HG02852 (cell line): ENCODE measurements around the gene ZBTB20.

ENCODE experiments used
- ATAC-seq: cut with Tn5 transposase; IDR thresholded peaks from one replicate; pipeline ENCODE4 v1.9.1; 2021; ENCODE audit warnings: mild to moderate bottlenecking, moderate library complexity; ENCODE audit not compliant: unreplicated experiment

ZBTB20 gene

DNA sequence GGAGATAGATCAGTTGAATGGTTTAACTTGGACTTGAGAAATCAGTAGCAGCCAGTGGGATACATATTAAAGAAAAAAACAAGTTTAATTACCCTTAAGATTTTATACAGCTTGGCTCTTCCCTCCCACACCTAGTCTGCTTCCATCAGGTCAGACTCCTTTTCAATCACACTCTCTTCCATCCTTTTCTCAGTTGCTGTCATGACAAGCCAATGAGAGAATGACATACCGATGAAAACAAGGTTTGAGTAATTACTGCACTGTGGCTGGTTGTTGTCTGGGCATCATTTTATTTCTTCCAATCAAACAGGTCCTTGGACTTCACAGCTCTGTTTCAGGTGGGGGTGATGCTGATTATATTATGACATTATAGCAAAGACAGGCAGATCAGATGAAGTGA is 424.6 kb downstream of the ZBTB20 start:
- ATAC-seq: no peak

DNA sequence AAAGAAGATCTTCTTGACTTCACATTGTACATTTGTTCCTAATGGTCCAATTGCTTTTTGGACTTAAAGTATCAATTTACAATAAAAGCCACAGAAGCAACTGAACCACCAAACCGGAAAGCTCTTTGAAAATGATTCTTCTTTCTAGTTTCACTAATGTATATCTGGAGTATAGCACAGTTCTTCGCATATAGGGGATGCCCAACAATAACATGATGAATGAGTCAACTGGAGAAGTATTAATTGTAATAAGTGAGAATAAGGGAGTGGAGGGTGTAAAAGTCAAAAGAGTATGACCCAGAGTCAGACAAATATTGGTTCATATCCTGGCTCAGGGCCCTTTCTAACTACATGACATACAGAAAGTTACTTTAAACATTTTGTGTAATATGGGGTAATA is 425.2 kb downstream of the ZBTB20 start:
- peak; percentile 73 for ATAC-seq

DNA sequence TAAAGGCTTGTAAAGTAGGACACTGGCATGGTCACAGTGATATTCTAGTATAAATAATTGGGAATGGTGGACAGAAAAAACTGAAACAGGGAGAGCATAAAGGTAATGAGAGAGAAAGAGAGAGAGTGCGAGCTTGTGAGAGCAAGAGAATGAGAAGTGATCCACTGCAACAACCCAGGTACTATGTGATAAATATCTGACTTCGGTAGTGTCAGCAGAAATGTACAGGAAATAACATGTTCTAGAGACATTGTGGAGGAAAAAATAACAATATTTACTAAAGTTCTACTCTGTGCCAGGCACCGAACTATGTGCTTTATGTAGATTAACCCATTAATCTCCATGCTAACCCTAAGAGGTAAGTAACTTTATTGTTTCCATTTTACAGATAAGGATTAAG is 425.9 kb downstream of the ZBTB20 start:
- no peak for ATAC-seq

DNA sequence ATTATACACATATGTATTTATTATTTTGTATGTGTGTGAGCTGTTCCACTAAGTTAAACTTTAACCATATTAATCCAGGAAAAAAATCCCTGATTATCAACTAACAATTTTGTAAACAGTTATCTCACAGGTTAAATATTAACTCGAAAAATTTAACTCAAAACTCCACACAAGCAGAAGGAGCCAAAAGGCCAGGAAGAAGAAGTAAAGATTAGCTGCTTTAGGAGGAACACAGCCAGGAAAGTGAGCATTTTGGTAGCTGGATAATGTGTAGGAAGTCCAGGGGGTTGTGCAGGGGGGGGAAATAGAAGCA is 428.2 kb downstream of the ZBTB20 start:
- no peak for ATAC-seq

DNA sequence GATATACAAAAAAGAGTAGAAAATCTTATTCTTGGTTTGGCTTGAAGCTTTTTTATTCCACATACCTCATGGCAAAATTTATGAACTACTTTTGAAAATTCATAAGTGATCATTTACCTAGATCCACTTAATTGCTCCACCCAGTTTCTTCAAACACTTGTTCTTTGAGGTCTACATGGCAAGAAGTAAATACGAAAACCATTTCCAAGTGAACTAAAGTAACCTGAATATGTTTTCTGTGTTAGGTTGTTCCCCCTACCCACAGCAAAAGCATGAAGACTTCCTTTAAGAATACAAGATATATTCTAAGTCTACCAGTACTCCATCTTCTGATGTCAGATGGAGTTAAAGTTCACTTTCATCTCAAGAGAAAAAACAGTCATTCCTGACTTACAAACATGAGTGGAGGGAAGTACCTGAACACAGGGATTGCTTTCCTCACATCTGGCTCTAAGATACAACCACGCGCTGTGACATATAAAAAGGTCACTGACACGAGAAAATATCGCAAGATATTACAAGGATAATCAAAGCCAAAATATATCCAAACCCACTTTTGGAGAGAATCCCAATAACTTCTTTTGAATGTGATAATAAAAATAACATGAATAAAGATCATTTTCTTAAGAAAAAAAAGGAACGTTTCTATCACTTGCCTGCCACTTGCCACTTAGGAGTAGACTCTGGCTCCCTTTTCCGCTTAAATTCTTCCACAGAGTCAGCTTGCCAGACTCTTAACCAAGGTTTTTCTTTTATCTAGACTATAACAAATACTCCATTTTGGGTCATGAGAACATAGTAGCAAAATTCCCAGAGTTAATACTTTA is 428.8 kb downstream of the ZBTB20 start:
- no peak for ATAC-seq

DNA sequence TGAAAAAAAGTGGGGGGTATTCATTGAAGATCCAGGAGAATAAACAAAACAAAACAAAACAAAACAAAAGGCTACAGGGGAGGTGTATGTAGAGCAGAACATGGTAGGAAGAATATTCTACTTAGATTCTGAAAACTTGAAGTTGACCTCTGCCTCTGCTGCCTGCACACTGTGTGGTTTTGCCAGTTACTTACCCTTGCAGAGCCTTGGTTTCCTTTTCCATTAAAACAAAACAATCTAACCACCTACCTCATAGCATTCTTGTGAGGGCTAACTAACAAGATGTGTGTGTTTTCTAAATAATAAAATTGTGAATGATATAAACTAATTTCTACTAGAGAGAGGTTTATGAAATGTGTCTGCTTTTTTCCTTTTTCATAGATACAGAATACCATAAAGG is 430.2 kb downstream of the ZBTB20 start:
- no peak for ATAC-seq

DNA sequence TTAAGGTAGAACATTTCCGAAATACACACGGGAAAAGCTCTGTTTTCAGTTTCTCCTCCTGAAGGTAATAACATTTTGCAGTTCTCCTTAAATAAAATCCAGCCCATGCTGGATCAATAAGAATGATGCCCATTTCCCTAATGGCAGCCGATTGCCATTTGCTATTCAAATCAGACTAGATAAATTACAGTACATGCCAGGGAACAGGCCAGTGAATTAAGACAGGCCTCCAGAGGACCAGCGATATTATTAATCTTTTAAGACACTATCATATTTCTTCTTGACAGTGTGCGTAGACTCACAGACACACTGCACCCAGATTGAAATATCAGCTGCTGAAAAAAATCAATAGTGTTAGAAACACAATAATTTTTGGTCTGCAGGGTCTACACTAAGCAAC is 431.0 kb downstream of the ZBTB20 start:
- ATAC-seq: no peak

DNA sequence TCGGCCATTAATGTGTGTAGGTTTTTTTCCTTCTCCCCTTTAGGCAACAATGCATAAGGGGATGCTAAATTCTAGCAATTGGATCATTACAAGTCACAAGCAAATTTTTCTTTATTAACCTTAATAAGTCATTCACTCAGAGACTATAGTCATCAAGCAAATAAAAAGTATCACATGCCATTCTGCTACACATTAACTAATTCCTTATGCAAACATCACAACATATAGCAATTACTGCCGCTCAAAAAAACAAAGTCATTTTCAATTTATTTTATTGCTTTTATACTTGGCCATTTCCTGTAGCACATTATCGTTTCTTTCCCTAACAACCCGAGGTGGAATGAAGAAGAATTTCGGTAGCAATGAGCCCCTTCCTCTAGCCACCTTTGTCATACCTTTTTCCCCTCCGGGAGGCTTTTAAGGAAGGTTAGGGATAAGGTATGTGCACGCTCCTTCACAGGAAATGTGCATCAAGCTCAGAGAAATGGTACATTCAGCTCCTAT is 432.1 kb downstream of the ZBTB20 start:
- no peak for ATAC-seq

DNA sequence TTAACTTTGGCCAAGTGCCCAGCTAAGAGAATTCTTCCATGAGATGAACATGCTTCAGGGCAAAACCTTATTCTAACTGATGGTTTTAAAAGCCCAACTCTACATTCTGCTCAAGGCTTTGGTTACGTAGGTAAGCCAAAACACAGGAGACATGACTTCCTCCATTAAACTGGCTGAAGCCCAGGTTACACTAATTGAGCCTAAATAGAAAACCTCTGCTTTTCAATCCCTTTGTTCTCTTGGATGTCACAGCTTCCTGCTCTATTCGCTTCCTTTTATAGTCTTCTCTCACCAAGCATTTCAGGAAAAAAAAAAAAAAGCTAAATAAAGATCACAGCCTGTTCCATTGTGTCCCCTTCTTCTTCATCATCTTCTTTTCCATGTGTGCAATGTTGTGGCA is 432.9 kb downstream of the ZBTB20 start:
- ATAC-seq: no peak

DNA sequence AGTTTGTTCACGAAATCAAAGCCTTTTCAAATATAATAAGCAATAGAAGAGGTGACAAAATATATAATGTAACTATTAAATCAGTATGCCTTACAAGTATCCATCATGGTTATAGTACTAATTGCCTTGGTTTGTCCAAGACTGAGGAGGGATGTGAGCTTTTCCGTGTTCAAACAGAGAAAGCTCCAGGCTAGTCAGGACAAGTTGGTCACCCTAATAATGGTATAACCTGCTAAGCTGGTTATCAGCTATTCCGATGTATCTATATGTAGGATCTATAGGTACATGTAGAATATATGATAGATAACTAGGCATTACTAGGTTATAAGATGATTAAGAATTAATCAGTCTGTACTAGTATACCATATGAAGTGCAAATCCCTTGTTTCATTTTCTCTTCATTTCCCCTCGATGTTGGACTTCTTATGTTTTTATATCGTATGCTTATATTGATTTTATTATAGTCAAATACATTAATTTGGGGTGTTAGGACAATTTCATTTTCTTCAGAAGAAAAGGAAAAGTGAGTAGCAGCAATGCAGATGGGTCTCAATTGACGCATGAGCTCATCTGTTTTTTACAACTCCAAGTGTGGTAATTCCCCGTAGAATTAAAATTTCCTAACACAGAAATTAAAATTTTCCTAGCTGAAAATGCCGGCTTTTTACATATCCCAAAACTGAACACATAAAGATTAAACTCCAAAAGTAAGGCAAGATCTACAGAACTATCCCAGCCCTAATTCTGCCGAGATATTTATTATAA is 434.2 kb downstream of the ZBTB20 start:
- ATAC-seq: no peak

DNA sequence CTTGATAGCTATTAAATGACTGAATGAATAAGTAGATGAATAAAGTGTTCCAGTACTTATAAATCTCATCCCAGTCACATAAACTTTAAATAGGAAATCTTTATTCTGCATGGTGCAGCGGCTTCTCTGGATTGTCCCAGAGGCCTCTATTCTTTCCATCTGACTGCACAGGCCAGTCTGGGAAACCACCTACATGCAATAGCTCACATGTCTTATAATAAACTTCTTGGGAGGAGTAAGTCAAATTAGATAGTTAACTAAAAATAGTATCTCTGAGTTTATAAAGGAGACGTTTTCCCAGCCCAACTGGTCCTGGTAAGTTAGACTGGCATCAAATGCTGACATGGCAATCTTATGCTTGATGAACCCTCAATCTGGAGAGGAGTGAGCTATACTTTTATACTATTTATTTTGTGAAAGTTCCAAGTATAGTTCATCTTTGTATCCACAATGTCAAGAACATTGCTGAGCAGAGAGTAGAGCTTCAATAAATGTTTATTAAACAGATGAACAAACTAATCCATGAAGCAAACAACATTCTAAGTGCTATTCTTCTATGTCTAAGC is 435.7 kb downstream of the ZBTB20 start:
- ATAC-seq: no peak

DNA sequence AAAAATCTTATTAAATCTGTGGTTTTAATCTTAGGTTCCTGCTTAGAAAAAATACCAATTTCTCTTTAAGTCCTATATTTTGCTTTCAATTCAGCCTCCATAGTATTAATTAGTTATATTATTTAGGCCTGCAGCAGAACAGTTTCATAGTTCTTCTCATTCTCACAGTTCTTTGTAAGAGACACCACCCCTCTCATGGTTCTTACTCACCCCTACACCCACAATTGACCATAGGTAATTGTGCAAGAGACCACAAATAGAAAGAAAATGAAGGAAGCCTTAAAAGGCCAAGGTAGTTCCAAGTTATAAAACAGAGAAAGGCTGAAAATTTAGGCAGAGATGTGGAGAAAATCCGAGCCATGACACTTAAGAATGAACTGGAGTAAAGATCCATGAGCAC is 438.0 kb downstream of the ZBTB20 start:
- ATAC-seq: no peak

DNA sequence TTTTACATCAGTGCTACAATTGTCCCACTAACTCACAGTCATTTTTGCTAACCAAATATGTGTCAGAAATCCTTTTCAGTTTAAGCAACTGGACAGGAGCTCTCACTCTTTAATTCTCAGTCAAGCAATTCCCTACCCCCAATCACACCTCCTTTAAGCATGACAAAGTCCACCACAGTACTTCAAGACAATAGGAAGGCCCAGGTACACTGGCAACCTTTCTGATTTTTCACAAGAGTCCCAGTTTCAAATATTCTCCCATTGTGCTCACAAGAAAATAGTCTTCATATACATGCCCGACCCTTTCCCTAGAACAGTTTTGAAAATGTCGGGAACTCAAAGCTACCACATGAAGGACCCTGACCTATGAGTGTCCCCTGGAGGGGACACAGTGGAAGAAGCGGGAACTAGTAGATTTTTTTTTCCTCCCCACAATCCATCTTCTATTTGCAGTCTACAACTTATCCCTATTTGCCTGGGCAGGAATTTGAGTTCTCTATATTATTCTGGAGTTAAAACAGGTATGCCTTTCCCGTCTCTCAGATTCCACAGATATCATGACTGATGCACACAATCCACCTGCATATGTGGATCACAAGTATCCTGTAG is 439.7 kb downstream of the ZBTB20 start:
- ATAC-seq: no peak

DNA sequence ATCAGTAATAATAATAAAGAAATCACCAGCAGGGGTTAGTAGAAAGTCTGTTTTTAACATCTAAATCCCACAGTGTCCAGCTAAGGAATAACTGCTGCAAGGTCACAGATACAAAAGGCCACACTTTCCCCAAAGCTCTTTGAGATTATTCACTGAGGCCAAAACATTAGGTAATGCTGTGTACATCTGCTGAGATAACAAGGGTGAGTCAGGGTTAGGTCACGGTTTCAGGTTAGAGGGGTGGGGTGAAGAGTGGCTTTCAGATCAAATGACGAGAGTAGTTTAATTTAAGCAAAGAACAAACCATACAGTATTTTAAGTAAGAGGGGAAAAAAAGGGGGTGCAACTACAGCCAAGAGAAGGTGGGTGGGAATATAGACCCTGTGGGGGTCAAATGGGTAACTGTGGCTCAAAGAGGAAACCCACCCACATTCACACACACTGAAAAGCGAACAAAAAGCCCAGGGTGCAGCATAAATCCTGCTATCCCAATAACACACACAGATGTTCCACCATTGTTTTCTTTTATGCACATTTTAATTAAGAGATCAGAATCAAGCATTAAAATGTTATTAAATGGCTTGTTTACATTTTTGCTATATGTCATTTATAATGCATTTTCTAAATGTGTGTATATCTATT is 440.4 kb downstream of the ZBTB20 start:
- ATAC-seq: no peak

DNA sequence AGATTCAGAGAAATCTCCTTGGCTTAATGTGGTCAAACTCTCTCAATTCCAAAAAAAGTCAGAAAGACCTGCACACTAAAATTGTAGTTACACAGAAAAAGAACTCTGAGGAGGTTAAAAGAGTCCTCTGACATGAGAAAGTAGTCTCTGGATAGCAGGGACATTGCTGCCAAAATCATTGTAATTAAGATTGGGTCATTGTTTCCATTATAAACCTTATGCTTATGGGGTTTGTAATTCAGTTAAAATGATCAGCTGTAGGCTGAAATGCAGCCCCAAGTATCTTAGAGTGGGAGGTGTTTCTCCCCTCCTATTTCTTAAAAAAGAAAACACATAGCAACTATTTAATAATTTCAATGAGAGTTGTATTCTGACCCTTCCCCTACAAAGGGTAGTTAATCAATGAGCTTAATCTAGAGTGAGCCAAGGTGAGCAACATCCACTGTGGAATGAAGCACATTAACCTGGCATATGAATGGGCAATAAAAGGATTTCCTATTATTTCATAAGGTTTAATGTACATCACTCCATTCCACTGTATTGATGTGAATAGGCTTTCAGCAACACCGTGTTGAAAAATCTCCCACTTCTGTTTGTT is 446.4 kb downstream of the ZBTB20 start:
- ATAC-seq: no peak

DNA sequence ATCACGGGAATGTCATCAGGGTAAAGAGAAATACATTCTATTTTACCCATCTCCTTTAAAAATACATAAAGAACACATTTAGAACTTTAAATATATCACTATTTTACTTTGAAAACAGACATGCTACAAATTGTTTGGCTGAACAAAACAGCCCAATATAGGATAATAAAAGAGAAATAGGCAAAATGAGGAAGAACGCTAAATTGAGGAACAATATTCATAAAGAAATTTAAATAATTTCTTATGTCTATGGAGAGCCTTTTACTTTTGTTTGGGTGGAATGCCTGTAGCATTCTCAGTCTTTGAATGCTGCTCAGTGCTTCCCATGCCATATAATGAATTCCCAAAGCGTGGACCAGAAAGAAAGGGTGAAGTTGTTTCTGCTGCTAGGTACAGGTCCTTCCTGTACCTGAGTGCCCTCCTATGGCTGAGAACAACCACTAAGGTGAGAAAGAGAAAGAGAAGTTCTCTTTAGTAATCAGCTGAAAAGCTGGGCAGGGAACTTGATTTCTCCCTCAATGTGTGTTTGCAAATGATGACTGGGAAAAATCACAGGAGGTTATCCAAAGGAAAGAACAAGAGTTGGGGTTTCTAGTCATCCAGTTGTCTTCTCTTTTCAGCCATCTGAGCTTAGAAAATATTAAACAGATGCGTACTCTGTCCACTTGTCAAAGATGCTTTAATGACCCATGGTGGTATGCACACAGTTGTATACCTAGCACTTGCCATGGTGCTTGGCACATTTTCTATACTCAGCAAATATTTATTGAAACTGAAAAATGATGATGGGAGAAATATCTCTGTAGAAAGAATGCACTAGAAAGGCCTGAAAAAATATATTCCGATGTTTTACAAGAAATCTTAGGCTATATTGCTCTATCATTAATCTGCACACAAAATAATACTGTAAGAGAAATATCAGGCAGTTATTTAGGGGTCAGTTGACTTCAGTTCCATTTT is 448.7 kb downstream of the ZBTB20 start:
- ATAC-seq: no peak

DNA sequence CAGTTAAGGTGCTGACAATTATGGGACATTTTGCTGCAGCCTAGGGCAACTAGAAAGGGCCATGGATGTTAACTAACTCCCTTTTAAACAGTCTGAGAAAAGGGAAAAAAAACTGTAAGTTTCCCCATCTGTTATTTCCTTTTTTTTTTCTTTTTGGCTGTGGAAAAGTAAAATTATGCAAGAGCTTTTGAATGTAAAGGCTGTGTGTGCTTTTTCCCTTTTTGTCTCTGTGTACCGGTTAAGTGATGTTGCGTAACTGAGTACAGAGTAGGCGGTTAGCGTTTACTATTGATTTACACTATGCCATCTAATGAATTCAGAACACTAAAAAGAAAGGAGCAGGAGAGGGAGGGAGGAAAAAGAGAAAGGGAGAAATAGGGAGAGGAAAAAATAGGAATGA is 449.7 kb downstream of the ZBTB20 start:
- no peak for ATAC-seq

DNA sequence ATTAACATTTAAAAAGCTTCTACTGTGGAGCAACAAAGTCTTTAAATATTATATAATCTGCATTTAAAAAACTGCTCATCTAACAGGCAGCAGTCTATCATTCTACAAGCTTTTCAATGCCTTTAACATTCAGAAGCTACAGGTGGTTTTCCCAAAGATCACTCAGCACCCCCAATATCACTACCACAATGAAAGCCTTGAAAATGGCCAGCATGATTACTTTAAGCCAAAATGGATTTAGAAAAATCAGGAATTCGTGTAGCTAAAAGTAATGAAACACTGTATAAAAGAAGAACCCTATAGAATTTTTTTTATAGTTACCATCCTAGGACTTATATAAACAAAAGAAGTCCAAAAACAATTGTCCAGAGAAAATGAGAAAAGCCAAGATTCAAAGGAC is 452.8 kb downstream of the ZBTB20 start:
- ATAC-seq: no peak

DNA sequence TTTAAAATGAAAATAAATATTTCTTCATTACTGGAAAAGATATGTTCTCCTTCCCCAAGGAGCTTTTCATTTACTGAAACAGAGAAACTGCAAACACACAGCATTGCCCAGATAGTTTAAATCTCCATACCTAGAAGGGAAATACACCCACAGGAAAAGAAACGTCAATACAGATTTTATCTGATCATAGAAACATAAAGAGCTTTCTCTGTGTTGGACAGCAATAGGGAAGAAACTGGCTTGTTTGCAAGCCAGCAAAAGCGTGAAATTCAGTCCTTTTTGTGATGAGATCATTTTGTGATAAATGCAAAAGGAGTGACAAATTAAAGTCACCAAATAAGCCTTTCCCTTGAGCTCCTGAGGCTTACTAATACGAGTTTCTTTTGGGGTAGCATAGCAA is 455.2 kb downstream of the ZBTB20 start:
- no peak for ATAC-seq

DNA sequence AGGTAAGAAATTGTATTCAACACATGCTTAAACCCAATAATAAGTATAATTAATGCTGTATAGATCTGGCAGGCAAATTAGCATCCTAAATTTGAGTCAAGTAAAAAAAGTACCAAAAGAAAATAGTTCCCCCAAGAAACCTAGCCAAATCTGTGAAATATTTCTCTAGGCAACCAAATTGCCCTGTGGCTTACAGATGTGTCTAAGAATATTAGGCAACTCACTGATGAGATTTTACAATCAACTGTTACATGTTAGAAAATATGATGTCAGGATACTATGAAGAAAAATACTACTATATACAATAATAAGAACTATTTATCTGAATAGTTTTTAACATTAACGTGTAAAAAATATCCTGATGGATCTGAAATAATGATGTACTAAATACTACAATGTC is 456.2 kb downstream of the ZBTB20 start:
- no peak for ATAC-seq
